Measurements from ENCODE around the gene PIP5K1B. TPM values are rescaled to one million over a fixed set of nuclear protein-coding genes. Genes with fewer than 3 reads are reported as not detected.

The PIP5K1B gene
- total and polyA plus RNA-seq, 2 of the 13 experiments (the other 11 are each of a cell fraction or from before 2014, with no cell fraction given): 15.8 to 17.5 TPM

DNA sequence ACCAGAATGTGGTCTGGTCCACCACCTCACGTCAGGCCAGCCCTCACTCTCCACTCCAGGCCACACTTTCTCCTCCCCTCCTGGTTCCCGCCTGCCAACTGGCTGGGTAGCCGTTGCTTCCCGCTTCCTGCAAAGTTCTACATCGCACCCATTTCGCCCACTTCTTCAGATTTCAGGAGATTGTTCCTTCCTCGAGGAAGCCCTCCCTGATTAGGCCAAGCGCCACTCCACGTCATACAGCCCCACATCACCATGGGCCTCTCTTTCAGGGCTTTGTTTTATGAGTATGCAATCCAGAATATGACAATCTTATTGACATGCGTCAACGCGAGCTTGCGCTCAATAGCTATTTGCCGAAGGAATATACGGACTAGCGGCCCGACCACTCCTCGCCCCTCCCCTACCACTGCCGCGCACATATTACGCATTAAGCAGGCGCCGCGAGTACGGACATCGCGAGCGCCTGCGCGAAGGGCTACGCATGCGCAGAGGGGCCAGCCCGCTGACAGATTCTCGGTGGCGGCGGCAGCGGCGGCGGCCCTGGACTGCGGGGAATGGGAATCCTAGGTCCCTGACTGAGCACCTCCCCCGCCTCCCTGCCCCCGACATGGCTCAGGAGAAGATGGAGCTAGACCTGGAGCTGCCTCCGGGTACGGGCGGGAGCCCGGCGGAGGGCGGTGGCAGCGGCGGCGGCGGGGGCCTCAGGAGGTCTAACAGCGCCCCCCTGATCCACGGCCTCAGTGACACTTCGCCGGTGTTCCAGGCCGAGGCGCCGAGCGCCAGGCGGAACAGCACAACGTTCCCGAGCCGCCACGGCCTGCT lies 74.7 kb downstream of the PIP5K1B start (continued):
- no peak for TF ChIP-seq ZNF329 (CRISPR knock-in tag; IDR thresholded peaks at IDR 0.05; ENCODE audit: low read depth)
- peak; percentile 86; the same call in 1 of the 2 replicates for TF ChIP-seq SMAD3 (CRISPR knock-in tag; IDR thresholded peaks at IDR 0.05)
- peak; percentile 83 for TF ChIP-seq RAD21 (CRISPR knock-in tag; IDR thresholded peaks at IDR 0.05)
- TF ChIP-seq TRIM24 (CRISPR knock-in tag; IDR thresholded peaks at IDR 0.05): no peak
- no peak for TF ChIP-seq CEBPG (CRISPR knock-in tag; IDR thresholded peaks at IDR 0.05)
- TF ChIP-seq ZNF142 (CRISPR knock-in tag; IDR thresholded peaks at IDR 0.05): no peak
- TF ChIP-seq ZMYM3 (CRISPR knock-in tag; IDR thresholded peaks at IDR 0.05): peak; percentile 57; the same call in 1 of the 2 replicates
- no peak for TF ChIP-seq FOXP1 (IDR thresholded peaks at IDR 0.05)
- TF ChIP-seq FOXP1 (CRISPR knock-in tag; IDR thresholded peaks at IDR 0.05): no peak; the same call in 1 of the 2 replicates
- no peak for TF ChIP-seq ZNF30 (CRISPR knock-in tag; IDR thresholded peaks at IDR 0.05)
- TF ChIP-seq, protein P1, sequence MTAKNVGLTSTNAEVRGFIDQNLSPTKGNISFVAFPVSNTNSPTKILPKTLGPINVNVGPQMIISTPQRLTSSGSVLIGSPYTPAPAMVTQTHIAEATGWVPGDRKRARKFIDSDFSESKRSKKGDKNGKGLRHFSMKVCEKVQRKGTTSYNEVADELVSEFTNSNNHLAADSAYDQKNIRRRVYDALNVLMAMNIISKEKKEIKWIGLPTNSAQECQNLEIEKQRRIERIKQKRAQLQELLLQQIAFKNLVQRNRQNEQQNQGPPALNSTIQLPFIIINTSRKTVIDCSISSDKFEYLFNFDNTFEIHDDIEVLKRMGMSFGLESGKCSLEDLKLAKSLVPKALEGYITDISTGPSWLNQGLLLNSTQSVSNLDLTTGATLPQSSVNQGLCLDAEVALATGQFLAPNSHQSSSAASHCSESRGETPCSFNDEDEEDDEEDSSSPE (CRISPR knock-in tag; IDR thresholded peaks at IDR 0.05): peak; percentile 60
- TF ChIP-seq SNAI1 (CRISPR knock-in tag; IDR thresholded peaks at IDR 0.05; ENCODE audit: borderline replicate concordance): 0 out of 2 replicates have a peak, but pooled peaks have one; percentile 76
- TF ChIP-seq TEAD3 (CRISPR knock-in tag; optimal IDR thresholded peaks at IDR 0.05; ENCODE audit: borderline replicate concordance): peak; percentile 40
- peak; percentile 70 for TF ChIP-seq STAG1 (CRISPR knock-in tag; IDR thresholded peaks at IDR 0.05)
- TF ChIP-seq GTF2F1 (IDR thresholded peaks at IDR 0.05; ENCODE audit: low read length): 0 out of 2 replicates have a peak, but pooled peaks have one; percentile 21
- peak; percentile 43; the same call in 1 of the 2 replicates for TF ChIP-seq ZBTB38 (CRISPR knock-in tag; IDR thresholded peaks at IDR 0.05)
- no peak; the same call in 1 of the 2 replicates for TF ChIP-seq ZNF713 (CRISPR knock-in tag; IDR thresholded peaks at IDR 0.05)
- TF ChIP-seq TGIF2 (CRISPR knock-in tag; IDR thresholded peaks at IDR 0.05): peak; percentile 72
- 0 out of 2 replicates have a peak, but pooled peaks have one; percentile 13 for TF ChIP-seq ZNF563 (CRISPR knock-in tag; IDR thresholded peaks at IDR 0.05)
- peak; percentile 48; the same call in 1 of the 2 replicates for TF ChIP-seq ZNF615 (CRISPR knock-in tag; IDR thresholded peaks at IDR 0.05; ENCODE audit: borderline replicate concordance)
- TF ChIP-seq MXD1 (CRISPR knock-in tag; IDR thresholded peaks at IDR 0.05): peak; percentile 91
- peak; percentile 59 for TF ChIP-seq ZFP36 (IDR thresholded peaks at IDR 0.05; ENCODE audit: borderline replicate concordance, low read depth, low read length, partially characterized antibody)
